ENCODE results near the gene SLC4A5.

The SLC4A5 gene

GRCh38 chr2:74312913-74313312 lies 30.3 kb downstream of the SLC4A5 start:
- DNase-seq = no peak

- DNase-seq = no peak
These were observed 35.5 kb downstream of the SLC4A5 start for GRCh38 chr2:74307720-74308119.

- no peak for DNase-seq
These were observed 38.7 kb downstream of the SLC4A5 start for GRCh38 chr2:74304332-74305148.

- DNase-seq = no peak
These were observed 40.4 kb downstream of the SLC4A5 start for GRCh38 chr2:74302865-74303264.

- no peak for DNase-seq
These were observed 42.0 kb downstream of the SLC4A5 start for GRCh38 chr2:74301262-74301661.

GRCh38 chr2:74300506-74300905 lies 42.7 kb downstream of the SLC4A5 start:
- no peak for DNase-seq

- DNase-seq = no peak
These were observed 45.3 kb downstream of the SLC4A5 start for GRCh38 chr2:74297950-74298349.

- DNase-seq = no peak
These were observed 45.8 kb downstream of the SLC4A5 start for GRCh38 chr2:74297391-74297790.

- DNase-seq = no peak
These were observed 49.8 kb downstream of the SLC4A5 start for GRCh38 chr2:74293191-74293991.

- no peak for DNase-seq
These were observed 50.5 kb downstream of the SLC4A5 start for GRCh38 chr2:74292751-74293150.

- DNase-seq = no peak
These were observed 51.2 kb downstream of the SLC4A5 start for GRCh38 chr2:74291886-74292621.

- no peak for DNase-seq
These were observed 52.0 kb downstream of the SLC4A5 start for GRCh38 chr2:74291218-74291544.

- no peak for DNase-seq
These were observed 52.6 kb downstream of the SLC4A5 start for GRCh38 chr2:74290466-74291217.

- no peak for DNase-seq
These were observed 53.1 kb downstream of the SLC4A5 start for GRCh38 chr2:74290066-74290465.

GRCh38 chr2:74286725-74287124 lies 56.5 kb downstream of the SLC4A5 start:
- no peak for DNase-seq

- DNase-seq = no peak
These were observed 61.9 kb downstream of the SLC4A5 start for GRCh38 chr2:74281141-74281975.

GRCh38 chr2:74278694-74279093 lies 64.5 kb downstream of the SLC4A5 start:
- no peak for DNase-seq

GRCh38 chr2:74278176-74278575 lies 65.0 kb downstream of the SLC4A5 start:
- no peak for DNase-seq

- DNase-seq = no peak
These were observed 68.0 kb downstream of the SLC4A5 start for GRCh38 chr2:74275228-74275627.

GRCh38 chr2:74269667-74270066 lies 73.5 kb downstream of the SLC4A5 start:
- no peak for DNase-seq

- DNase-seq = peak; percentile 41
These were observed 76.1 kb downstream of the SLC4A5 start for GRCh38 chr2:74267068-74267467.

GRCh38 chr2:74264281-74264680 lies 78.9 kb downstream of the SLC4A5 start:
- no peak for DNase-seq

Data from NCI-H774 (cell line).